Spinal cord (tissue), 10 donors: Measurements from ENCODE around the gene TRIM37. TPM values are rescaled to one million over a fixed set of nuclear protein-coding genes. Genes with fewer than 3 reads are reported as not detected.
"Not testable (repeated sequence)": the region's sequence is repeated elsewhere in the genome, so short reads cannot be mapped to it uniquely, and the experiment has no call there.

ENCODE experiments used
- DNase-seq, 6 donors: peaks; one replicate each; pipeline versions ENCODE4 v3.0.0 to v3.0.0-alpha.2; 2013 to 2015; ENCODE audit warnings: low spot score in 6 of 6, low read depth in 4 of 6
- H3K27ac ChIP-seq: one replicate; pipeline ENCODE4 v1.5.1; 2013; ENCODE audit warnings: low read depth, low read length, control low read depth
- H3K27me3 ChIP-seq: one replicate; pipeline ENCODE4 v1.6.1; 2013; ENCODE audit warnings: low read length; ENCODE audit not compliant: control insufficient read depth, insufficient read depth
- H3K36me3 ChIP-seq: one replicate; pipeline ENCODE4 v1.6.1; 2013; ENCODE audit warnings: low read length; ENCODE audit not compliant: control insufficient read depth, insufficient read depth
- H3K4me1 ChIP-seq: one replicate; pipeline ENCODE4 v1.6.1; 2013; ENCODE audit warnings: low read length; ENCODE audit not compliant: control insufficient read depth, insufficient read depth
- H3K4me3 ChIP-seq: one replicate; pipeline ENCODE4 v1.5.1; 2013; ENCODE audit warnings: low read depth, low read length, control low read depth
- H3K9me3 ChIP-seq: one replicate; pipeline ENCODE4 v1.6.1; 2013; ENCODE audit warnings: low read length; ENCODE audit not compliant: control insufficient read depth, insufficient read depth
- WGBS: methylation state at CpG from one replicate; pipeline ENCODE4 v1.1.5; 2013; ENCODE audit warnings: missing lambda C conversion rate; ENCODE audit not compliant: insufficient coverage; 5-methylcytosine and 5-hydroxymethylcytosine counted together
- polyA plus RNA-seq, 2 donors: library from polyadenylated mRNA; unstranded; fragments of 120-200 nt; gene quantifications; one replicate each; pipeline ENCODE4 v1.2.1, GENCODE V29; 2013; ENCODE audit not compliant: insufficient read length in 2 of 2
- total RNA-seq, 2 donors: library from RNA; depleted of rRNA in 1 of 2; stranded (reverse); fragments of 120-200 nt in 1 of 2; fragments of >200 nt in 1 of 2; gene quantifications; one replicate each; pipeline versions ENCODE4 v1.2.3 to v1.2.4, GENCODE V29; 2013 to 2014
- donor health status: healthy.

The TRIM37 gene
- total and polyA plus RNA-seq, 4 donors, result 50.6 to 94.4 (median 67.8) TPM

DNA sequence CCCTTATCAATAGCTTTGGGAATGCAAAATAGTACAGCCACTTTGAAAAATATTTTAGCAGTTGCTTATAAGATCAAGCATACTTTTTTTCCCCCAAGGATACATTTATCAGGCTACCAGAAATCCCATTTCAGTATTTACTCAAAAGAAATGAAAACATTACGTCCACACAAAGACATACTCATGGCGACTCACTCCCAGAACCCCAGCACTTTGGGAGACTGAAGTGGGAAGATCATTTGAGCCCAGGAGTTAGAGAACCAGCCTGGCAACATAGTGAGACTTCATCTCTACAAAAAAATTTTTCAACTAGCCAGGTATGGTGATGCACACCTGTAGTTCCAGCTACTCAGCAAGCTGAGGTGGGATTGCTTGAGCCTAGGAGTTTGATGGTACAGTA lies 42.4 kb upstream of the TRIM37 start:
- no peak overlapping the region for H3K4me3 ChIP-seq
- no peak overlapping the region for H3K27ac ChIP-seq
- H3K27me3 ChIP-seq, result no peaks in the 10 kb centered on the region
- H3K36me3 ChIP-seq, result no peaks in the 10 kb centered on the region
- no CpG with 5 or more reads among the region's 2 CpGs for WGBS
- no peak for DNase-seq
- H3K9me3 ChIP-seq, result no peaks in the 10 kb centered on the region
- peaks cover 3% of the 10 kb centered on the region for H3K4me1 ChIP-seq

DNA sequence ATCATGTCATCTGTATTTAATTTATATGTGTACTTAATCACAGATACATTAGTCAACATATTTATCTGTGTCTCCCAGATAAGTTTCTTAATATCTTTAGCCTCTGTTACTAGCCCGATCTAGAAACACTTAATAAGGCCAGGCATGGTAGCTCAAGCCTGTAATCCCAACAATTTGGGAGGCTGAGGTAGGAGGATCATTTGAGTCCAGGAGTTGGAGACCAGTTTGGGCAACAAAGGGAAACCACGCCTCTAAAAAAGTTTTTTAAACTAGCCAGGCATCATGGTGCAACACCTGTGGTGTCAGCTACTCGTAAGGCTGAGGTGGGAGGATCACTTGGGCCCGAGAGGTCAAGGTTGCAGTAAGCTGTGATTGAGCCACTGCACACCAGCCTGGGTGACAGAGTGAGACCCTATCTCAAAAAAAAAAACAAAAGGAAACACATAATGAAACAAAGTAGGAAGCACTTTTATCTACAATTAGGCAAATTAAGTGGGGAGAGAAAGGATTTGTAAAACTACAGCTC lies 39.0 kb upstream of the TRIM37 start:
- no peak for DNase-seq
- Histone ChIP-seq H3K27ac (no peak overlapping the region), H3K27me3 (no peaks in the 10 kb centered on the region), H3K9me3 (no peaks in the 10 kb centered on the region), H3K4me1 (no peaks in the 10 kb centered on the region), H3K4me3 (no peak overlapping the region), H3K36me3 (peaks cover 9% of the 10 kb centered on the region)
- 100% methylated on average over 1 of the region's 4 CpGs for WGBS

DNA sequence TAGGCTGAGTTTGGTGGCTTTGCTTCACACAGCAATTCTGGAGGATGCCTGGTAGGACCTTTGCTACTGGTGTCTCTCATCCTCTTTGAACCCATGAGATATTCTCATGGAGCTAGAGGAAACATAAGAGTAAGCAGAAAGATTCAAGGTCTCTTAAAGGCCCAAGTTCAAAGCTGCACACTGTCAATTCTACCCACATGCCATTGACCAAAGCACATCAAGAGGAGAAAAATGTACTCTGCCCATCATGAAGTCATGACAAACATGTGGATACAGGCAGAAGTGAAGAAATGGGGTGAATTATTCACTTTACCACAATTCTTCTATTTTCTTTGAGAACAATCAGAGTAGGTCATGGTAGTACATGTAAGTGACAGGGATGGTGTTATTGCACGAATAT lies 35.2 kb upstream of the TRIM37 start:
- no peaks in the 10 kb centered on the region for H3K27me3 ChIP-seq
- H3K4me1 ChIP-seq, result no peaks in the 10 kb centered on the region
- no peak for DNase-seq
- WGBS, result 100% methylated on average over 1 of the region's 1 CpG
- H3K27ac ChIP-seq, result no peak overlapping the region
- H3K36me3 ChIP-seq, result peaks cover 9% of the 10 kb centered on the region
- H3K9me3 ChIP-seq, result no peaks in the 10 kb centered on the region
- no peak overlapping the region for H3K4me3 ChIP-seq

DNA sequence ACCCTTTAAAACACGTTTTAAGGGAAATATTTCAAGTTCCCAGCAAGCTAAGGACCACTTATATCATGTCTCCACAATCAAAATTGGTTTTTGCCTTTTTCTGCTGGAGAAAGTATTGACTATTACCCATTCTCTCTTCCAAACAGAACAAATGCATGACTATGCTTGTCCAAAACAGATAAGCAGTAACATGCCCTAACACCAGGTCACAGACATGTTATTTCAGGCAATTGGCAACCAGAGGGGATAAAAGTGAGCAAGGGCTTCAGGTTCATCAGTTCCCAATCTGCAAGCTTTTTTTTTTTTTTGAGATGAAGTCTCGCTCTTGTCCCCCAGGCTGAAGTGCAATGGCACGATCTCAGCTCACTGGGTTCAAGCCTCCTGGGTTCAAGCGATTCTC lies 33.3 kb upstream of the TRIM37 start:
- no peak for DNase-seq
- Histone ChIP-seq H3K9me3 (no peaks in the 10 kb centered on the region), H3K36me3 (peaks cover 9% of the 10 kb centered on the region), H3K4me1 (no peaks in the 10 kb centered on the region), H3K27me3 (no peaks in the 10 kb centered on the region), H3K4me3 (no peak overlapping the region), H3K27ac (no peak overlapping the region)
- 80% methylated on average over 2 of the region's 4 CpGs for WGBS

DNA sequence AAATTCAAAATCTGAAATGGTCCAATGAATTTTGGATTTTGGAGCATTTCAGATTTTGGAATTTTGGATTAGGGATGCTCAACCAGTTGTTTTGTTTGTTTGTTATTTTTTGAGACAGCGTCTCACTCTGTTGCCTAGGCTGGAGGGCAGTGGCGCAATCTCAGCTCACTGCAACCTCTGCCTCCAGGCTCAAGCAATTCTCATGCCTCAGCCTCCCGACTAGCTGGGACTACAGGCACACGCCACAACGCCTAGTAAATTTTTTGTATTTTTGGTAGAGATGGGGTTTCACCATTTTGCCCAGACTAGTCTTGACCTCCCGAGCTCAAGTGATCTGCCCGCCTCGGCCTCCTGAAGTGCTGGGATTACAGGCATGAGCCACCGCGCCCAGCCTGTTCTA lies 31.7 kb upstream of the TRIM37 start:
- not testable (repeated sequence) for H3K4me3 ChIP-seq, H3K36me3 ChIP-seq, DNase-seq, H3K27me3 ChIP-seq, H3K27ac ChIP-seq, H3K4me1 ChIP-seq, H3K9me3 ChIP-seq
- no CpG with 5 or more reads among the region's 10 CpGs for WGBS

DNA sequence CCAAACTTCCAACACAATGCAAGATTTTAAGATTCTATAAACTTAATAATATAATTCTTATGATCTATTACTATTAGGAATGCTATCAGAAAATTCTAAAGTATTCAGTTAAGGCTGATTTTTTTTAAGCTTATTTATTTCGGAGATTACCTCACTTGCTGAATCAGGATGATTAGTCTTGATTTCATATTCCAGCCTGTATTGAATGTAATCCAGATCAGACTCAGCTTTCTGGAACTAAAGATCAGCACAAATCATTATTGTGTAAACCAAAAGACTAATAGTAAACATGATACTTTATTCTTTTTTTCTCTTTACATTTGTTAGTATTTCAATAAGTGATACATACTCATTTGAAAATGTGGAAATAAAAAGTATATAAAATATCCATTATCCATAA lies 24.5 kb upstream of the TRIM37 start:
- no peak overlapping the region for H3K27ac ChIP-seq
- DNase-seq, result no peak
- no CpG with 5 or more reads among the region's 1 CpG for WGBS
- H3K4me1 ChIP-seq, result no peaks in the 10 kb centered on the region
- H3K36me3 ChIP-seq, result peaks cover 20% of the 10 kb centered on the region
- H3K9me3 ChIP-seq, result no peaks in the 10 kb centered on the region
- no peaks in the 10 kb centered on the region for H3K27me3 ChIP-seq
- no peak overlapping the region for H3K4me3 ChIP-seq

DNA sequence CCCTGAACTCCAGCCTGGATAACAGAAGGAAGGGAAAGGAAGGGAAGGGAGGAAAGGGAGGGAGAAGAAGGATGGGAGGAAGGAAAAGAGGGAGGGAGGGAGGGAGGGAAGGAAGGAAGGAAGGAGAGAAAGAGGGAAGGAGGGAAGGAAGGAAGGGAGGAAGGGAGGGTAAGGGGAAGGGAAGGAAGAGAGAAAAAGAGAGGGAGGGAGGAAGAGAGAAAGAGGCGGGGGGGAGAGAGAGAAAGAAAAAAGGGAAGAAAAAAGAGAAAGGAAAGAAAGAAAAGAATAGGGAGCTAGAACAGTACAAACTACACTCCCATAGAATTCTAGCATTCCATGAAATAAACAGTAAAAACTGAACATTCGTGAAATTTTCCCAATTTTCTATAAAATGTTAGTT lies 23.1 kb upstream of the TRIM37 start:
- no peaks in the 10 kb centered on the region for H3K4me1 ChIP-seq
- no peak for DNase-seq
- no peaks in the 10 kb centered on the region for H3K9me3 ChIP-seq
- no peaks in the 10 kb centered on the region for H3K27me3 ChIP-seq
- no peak overlapping the region for H3K27ac ChIP-seq
- peaks cover 20% of the 10 kb centered on the region for H3K36me3 ChIP-seq
- no peak overlapping the region for H3K4me3 ChIP-seq
- WGBS, result no CpG with 5 or more reads among the region's 2 CpGs

DNA sequence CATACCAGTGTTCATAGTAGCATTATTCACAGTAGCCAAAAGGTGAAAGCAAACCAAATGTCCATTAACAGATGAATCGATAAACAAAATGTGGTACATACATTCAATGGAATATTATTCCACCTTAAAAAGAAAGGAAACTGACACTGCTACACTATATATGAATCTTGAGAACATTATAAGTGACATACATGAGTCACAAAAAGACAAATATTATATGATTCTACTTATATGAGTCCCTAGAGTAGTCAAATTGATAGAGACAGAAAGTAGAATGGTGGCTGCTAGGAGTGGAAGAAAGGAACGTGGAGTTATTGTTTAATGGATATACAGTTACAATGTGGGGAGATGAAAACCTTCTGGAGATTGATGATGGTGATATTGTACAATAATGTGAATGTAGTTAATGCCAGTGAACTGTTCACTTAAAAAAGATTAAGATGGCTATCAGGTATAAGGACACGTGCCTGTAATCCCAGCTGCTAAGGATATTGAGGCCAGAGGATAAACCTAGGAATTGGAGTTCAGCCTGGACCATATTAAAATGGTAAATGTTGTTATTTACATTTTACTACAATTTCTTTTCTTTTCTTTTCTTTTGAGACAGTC lies 20.2 kb upstream of the TRIM37 start:
- Histone ChIP-seq H3K27me3 (no peaks in the 10 kb centered on the region), H3K9me3 (no peaks in the 10 kb centered on the region), H3K36me3 (peaks cover 31% of the 10 kb centered on the region), H3K27ac (no peak overlapping the region), H3K4me3 (no peak overlapping the region), H3K4me1 (no peaks in the 10 kb centered on the region)
- DNase-seq, result peak in 1 of 6 donors; percentile 3
- WGBS, result 93% methylated on average over 1 of the region's 3 CpGs

DNA sequence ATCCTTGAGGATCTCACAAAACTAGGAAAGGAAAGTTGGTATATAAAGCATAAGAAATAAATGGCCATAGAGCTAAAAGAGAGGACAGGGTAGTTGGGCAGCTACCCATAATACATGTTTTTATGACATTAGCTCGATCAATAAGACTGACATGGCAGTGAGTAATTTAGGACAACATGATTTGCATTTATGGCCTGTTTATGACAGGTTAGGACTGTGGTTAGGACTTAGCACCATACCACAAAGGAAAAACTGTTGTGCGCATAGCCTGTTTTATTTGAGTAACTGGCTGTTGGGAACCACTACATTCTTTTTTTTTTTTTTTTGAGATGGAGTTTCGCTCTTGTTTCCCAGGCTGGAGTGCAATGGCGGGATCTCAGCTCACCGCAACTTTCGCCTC lies 18.0 kb upstream of the TRIM37 start:
- Histone ChIP-seq H3K27ac (no peak overlapping the region), H3K36me3 (peaks cover 42% of the 10 kb centered on the region)
- DNase-seq, result no peak

DNA sequence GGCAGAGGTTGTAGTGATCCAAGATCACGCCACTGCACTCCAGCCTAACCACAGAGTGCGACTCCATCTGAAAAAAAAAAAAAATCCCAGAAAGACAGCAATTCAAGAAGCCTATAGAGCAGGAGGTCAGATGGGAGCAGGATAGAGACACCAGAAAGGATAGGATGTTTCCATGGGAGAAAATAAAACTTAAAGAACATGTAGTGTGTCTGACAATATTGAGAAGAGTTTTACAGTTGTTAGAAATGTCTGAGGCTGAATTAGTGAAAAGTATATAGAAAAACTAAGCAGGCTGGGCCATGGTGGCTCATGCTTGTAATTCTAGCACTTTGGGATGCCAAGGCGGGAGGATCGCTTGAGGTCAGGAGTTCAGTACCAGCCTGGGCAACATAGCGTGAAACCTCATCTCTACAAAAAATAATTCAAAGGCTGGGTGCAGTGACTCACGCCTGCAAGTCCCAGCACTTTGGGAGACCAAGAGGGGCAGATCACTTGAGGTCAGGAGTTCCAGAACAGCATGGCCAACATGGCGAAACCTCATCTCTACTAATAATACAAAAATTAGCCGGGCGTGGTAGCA lies 15.3 kb upstream of the TRIM37 start:
- no peaks in the 10 kb centered on the region for H3K4me1 ChIP-seq
- no peak for DNase-seq
- no peak overlapping the region for H3K27ac ChIP-seq
- H3K4me3 ChIP-seq, result no peak overlapping the region
- H3K36me3 ChIP-seq, result peaks cover 26% of the 10 kb centered on the region
- 90% methylated on average over 2 of the region's 9 CpGs for WGBS
- H3K9me3 ChIP-seq, result no peaks in the 10 kb centered on the region
- H3K27me3 ChIP-seq, result no peaks in the 10 kb centered on the region

More for the DNA sequence above, 18.0 kb upstream of the TRIM37 start:
- WGBS, result no CpG with 5 or more reads among the region's 6 CpGs
- H3K4me1 ChIP-seq, result no peaks in the 10 kb centered on the region
- no peaks in the 10 kb centered on the region for H3K27me3 ChIP-seq
- H3K9me3 ChIP-seq, result no peaks in the 10 kb centered on the region
- no peak overlapping the region for H3K4me3 ChIP-seq
